Measurements from ENCODE around the gene NOTCH2. TPM values are rescaled to one million over a fixed set of nuclear protein-coding genes. Genes with fewer than 3 reads are reported as not detected.

Gene NOTCH2
- total and polyA plus RNA-seq, 8 donors: 0.92 to 191 (median 30.4) TPM

DNA sequence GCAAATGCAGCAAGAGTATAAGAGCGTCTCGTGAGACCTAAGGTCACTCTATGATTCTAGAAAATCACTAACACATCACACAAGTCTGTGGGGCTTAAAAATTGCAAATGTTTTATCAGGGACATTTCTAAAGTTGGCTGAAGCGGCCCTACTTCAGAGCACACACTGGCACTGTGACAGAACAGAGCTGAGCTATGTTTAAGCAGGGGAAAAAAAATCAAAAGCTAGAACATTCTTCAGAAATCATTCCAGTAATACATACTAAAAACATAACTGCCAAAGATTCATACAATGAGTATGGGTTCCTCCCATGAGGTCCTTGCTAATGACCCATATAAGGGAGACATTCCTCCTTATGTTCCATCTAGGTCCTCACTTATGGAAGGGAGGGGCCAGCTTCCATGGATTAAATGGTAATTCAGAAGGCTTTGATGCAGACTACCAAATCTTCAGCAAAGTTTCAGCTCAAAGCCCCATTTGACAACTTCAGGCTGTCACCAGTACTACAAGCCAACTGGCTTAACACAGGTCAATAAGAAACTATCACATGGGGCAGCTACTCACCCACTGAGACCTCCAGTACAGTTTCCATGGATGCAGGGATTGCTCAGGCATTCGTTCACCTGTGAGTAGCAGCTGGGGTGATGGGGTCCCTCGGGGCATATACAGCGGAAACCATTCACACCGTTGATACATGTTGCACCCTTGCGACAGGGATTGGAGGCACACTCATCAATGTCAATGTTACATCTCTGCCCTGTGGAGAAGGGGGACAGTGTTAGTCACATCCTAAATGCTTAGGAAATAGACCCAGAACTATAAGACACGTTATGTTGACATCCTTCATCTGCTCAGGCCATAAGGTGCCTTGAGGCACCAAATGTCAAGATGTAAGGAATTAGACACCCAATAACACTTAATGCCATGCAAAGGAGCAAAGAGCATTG, 114.7 kb downstream of the NOTCH2 start:
- DNase-seq: peak in 1 of 2 donors; percentile 19

DNA sequence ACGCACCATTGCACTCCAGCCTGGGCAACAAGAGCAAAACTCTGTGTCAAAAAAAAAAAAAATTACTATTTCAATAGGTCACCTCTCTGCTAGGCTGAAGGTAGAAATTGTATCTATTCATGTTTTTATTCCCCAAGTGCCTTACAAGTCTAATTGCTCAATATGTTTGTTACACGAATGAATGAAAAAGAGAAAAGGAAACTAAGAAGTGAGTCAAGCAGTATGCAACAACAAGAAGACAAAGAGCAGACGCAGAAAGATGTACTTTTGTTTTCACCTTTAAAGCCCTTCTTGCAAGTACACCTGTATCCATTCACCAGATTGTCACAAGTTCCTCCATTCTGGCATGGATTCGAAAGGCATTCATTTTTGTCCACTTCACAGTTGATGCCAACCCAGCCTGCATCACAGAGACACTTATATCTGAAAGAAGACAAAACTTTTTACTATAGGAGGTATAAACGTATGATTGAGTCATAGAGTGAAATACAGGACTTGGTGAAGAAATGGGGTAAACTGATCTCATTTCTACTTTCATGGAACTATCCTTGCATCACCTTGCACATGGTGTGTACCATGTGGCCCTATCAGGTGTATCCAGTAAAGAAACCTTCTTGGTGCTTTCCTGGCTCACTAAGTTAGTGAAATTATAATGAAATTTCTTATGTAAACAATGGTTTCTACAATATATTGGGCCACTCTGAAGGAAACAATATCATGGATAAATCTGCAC, 116.0 kb downstream of the NOTCH2 start:
- H3K4me1 ChIP-seq: peaks cover 0 to 4% (median 0%) of the 10 kb centered on the region in 4 donors
- WGBS, 5 donors: 89 to 94% (median 90%) methylated on average over 5 of the region's 5 CpGs
- TF ChIP-seq, protein P1, sequence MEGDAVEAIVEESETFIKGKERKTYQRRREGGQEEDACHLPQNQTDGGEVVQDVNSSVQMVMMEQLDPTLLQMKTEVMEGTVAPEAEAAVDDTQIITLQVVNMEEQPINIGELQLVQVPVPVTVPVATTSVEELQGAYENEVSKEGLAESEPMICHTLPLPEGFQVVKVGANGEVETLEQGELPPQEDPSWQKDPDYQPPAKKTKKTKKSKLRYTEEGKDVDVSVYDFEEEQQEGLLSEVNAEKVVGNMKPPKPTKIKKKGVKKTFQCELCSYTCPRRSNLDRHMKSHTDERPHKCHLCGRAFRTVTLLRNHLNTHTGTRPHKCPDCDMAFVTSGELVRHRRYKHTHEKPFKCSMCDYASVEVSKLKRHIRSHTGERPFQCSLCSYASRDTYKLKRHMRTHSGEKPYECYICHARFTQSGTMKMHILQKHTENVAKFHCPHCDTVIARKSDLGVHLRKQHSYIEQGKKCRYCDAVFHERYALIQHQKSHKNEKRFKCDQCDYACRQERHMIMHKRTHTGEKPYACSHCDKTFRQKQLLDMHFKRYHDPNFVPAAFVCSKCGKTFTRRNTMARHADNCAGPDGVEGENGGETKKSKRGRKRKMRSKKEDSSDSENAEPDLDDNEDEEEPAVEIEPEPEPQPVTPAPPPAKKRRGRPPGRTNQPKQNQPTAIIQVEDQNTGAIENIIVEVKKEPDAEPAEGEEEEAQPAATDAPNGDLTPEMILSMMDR (IDR thresholded peaks at IDR 0.05): no peak
- no peak for TF ChIP-seq EP300 (IDR thresholded peaks at IDR 0.05)
- no peak for TF ChIP-seq POLR2A (IDR thresholded peaks at IDR 0.05)
- no peak for TF ChIP-seq POLR2AphosphoS5 (IDR thresholded peaks at IDR 0.05)
- H3K36me3 ChIP-seq: peaks cover 31 to 77% (median 71%) of the 10 kb centered on the region in 4 donors
- no peak overlapping the region for H3K27ac ChIP-seq
- no peak overlapping the region for H3K4me3 ChIP-seq
- no peak for DNase-seq
- no peaks in the 10 kb centered on the region for H3K9me3 ChIP-seq
- intact Hi-C loops (cut with DNase I; ENCODE audit: low total_unique reads): no loop called here
- no peaks in the 10 kb centered on the region for H3K27me3 ChIP-seq

More for the DNA sequence above, 114.7 kb downstream of the NOTCH2 start:
- Histone ChIP-seq H3K27ac (no peak overlapping the region), H3K9me3 (no peaks in the 10 kb centered on the region), H3K36me3 (peaks cover 30 to 83% (median 72%) of the 10 kb centered on the region in 4 donors), H3K27me3 (no peaks in the 10 kb centered on the region), H3K4me1 (peaks cover 0 to 4% (median 0%) of the 10 kb centered on the region in 4 donors), H3K4me3 (no peak overlapping the region)
- WGBS, 5 donors: 87 to 90% (median 90%) methylated on average over 9 of the region's 9 CpGs
- intact Hi-C loops (cut with DNase I; ENCODE audit: low total_unique reads): no loop called here
- TF ChIP-seq, protein P1 (IDR thresholded peaks at IDR 0.05): no peak
- TF ChIP-seq POLR2A (IDR thresholded peaks at IDR 0.05): no peak
- TF ChIP-seq EP300 (IDR thresholded peaks at IDR 0.05): no peak
- no peak for TF ChIP-seq POLR2AphosphoS5 (IDR thresholded peaks at IDR 0.05)

DNA sequence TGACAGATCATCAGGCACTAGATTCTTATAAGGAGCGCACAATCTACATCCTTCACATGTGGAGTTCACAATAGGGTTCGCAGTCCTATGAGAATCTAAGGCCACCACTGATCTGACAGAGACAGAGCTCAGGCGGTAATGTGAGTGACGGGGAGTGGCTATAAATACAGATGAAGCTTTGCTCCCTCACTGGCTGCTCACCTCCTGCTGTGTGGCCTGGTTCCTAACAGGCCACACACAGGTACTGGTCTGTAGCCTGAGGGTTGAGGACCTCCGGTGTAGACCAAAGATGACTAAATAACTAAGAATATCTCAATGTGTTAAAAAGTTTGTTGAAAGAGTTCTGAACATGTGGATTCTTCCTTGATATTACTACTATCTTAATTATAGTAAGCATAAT, 117.0 kb downstream of the NOTCH2 start:
- H3K27ac ChIP-seq: no peak overlapping the region
- no peaks in the 10 kb centered on the region for H3K27me3 ChIP-seq
- H3K36me3 ChIP-seq: peaks cover 36 to 79% (median 74%) of the 10 kb centered on the region in 4 donors
- no peak overlapping the region for H3K4me3 ChIP-seq
- intact Hi-C loops (cut with DNase I; ENCODE audit: low total_unique reads): no loop called here
- WGBS, 5 donors: 96 to 99% (median 96%) methylated on average over 5 of the region's 5 CpGs
- H3K4me1 ChIP-seq: no peaks in the 10 kb centered on the region
- no peak for TF ChIP-seq EP300 (IDR thresholded peaks at IDR 0.05)
- TF ChIP-seq, protein P1 (IDR thresholded peaks at IDR 0.05): no peak
- TF ChIP-seq POLR2AphosphoS5 (IDR thresholded peaks at IDR 0.05): no peak
- TF ChIP-seq POLR2A (IDR thresholded peaks at IDR 0.05): no peak
- DNase-seq: no peak
- no peaks in the 10 kb centered on the region for H3K9me3 ChIP-seq
